Mucosa of rectum (tissue), 2 donors: ENCODE data around the gene CCL28.
"Not testable (repeated sequence)": the region's sequence is repeated elsewhere in the genome, so short reads cannot be mapped to it uniquely, and the experiment has no call there.

Experiments
- H3K27ac ChIP-seq, 2 donors: one replicate each; pipeline ENCODE4 v1.7.0; 2013; ENCODE audit warnings: inconsistent platforms in 2 of 2, low read depth in 2 of 2, low read length in 2 of 2
- H3K27me3 ChIP-seq, 2 donors: one replicate each; pipeline ENCODE4 v1.7.0; 2013; ENCODE audit warnings: low read length in 2 of 2; ENCODE audit not compliant: control insufficient read depth in 2 of 2, insufficient read depth in 2 of 2
- H3K36me3 ChIP-seq, 2 donors: one replicate each; pipeline ENCODE4 v1.7.0; 2013; ENCODE audit warnings: low read length in 2 of 2; ENCODE audit not compliant: control insufficient read depth in 2 of 2, insufficient read depth in 2 of 2
- H3K4me1 ChIP-seq, 2 donors: one replicate each; pipeline ENCODE4 v1.7.0; 2013; ENCODE audit warnings: low read length in 2 of 2, mild to moderate bottlenecking in 1 of 2; ENCODE audit not compliant: control insufficient read depth in 2 of 2, insufficient read depth in 2 of 2
- H3K4me3 ChIP-seq, 2 donors: one replicate each; pipeline ENCODE4 v1.7.0; 2013; ENCODE audit warnings: low read length in 2 of 2
- H3K9ac ChIP-seq, 2 donors: one replicate each; pipeline ENCODE4 v1.7.0; 2013; ENCODE audit warnings: low read length in 2 of 2, low read depth in 1 of 2, mild to moderate bottlenecking in 1 of 2
- H3K9me3 ChIP-seq, 2 donors: one replicate each; pipeline ENCODE4 v1.7.0; 2013; ENCODE audit warnings: low read length in 2 of 2; ENCODE audit not compliant: control insufficient read depth in 2 of 2
- donor health status: healthy.
- donor health status: Normal muscosa, but diverticular disease.

Gene CCL28

DNA sequence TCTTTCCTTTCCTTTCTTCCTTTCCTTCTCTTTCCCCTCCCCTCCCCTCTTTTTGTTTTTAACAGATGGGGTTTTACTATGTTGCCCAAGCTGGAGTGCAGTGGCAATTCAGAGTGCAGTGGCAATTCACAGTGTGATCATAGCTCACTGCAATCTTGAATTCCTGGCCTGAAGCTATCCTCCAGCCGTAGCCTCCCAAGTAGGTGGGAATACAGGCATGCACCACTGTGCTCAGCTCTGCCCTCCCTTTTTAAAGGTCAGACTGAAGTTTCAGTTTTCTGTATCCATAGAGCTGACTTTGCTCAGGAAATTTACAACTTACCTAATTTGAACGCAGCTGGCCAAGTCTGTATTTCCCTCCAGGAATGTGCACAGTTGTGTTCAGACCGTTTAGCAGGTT, 696 bp downstream of the CCL28 start:
- H3K27me3 ChIP-seq: no peaks in the 10 kb centered on the region
- H3K4me1 ChIP-seq: peaks cover 5 to 28% of the 10 kb centered on the region in 2 donors
- peak overlapping the region; percentile 92 to 94 for H3K27ac ChIP-seq
- H3K36me3 ChIP-seq: no peaks in the 10 kb centered on the region
- H3K4me3 ChIP-seq: peak overlapping the region; percentile 68 to 80
- peak overlapping the region; percentile 74 to 75 for H3K9ac ChIP-seq
- no peaks in the 10 kb centered on the region for H3K9me3 ChIP-seq

GRCh38 chr5:43410414-43410813, 1.8 kb downstream of the CCL28 start:
- H3K27ac ChIP-seq: peak overlapping the region; percentile 92 to 94
- no peaks in the 10 kb centered on the region for H3K36me3 ChIP-seq
- peak overlapping the region; percentile 58 to 74 for H3K9ac ChIP-seq
- no peaks in the 10 kb centered on the region for H3K9me3 ChIP-seq
- peak overlapping the region; percentile 57 to 80 for H3K4me3 ChIP-seq
- H3K4me1 ChIP-seq: peaks cover 5 to 28% of the 10 kb centered on the region in 2 donors
- H3K27me3 ChIP-seq: no peaks in the 10 kb centered on the region

GRCh38 chr5:43409809-43410271, 2.4 kb downstream of the CCL28 start:
- Histone ChIP-seq H3K27me3 (no peaks in the 10 kb centered on the region), H3K9ac (peak overlapping the region; percentile 58 to 74), H3K4me1 (peaks cover 5 to 28% of the 10 kb centered on the region in 2 donors), H3K27ac (peak overlapping the region; percentile 92 to 94), H3K4me3 (peak overlapping the region; percentile 57 to 80), H3K9me3 (no peaks in the 10 kb centered on the region), H3K36me3 (no peaks in the 10 kb centered on the region)

DNA sequence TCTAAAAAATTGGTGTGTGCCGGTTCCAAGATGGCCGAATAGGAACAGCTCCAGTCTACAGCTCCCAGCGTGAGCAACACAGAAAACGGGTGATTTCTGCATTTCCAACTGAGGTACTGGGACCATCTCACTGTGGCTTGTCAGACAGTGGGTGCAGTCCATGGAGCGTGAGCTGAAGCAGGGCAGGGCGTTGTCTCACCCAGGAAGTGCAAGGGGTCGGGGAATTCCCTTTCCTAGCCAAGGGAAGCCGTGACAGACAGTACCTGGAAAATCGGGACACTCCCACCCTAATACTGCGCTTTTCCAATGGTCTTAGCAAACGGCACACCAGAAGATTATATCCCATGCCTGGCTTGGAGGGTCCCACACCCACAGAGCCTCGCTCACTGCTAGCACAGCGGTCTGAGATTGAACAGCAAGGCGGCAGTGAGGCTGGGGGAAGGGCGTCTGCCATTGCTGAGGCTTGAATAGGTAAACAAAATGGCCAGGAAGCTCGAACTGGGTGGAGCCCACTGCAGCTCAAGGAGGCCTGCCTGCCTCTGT, 9.6 kb downstream of the CCL28 start:
- H3K9ac ChIP-seq, H3K9me3 ChIP-seq, H3K27me3 ChIP-seq, H3K27ac ChIP-seq, H3K4me1 ChIP-seq, H3K36me3 ChIP-seq, H3K4me3 ChIP-seq: not testable (repeated sequence)

GRCh38 chr5:43401827-43402226, 10.4 kb downstream of the CCL28 start:
- Histone ChIP-seq H3K36me3 (peaks cover 0 to 3% of the 10 kb centered on the region in 2 donors), H3K27ac (no peak overlapping the region), H3K9me3 (no peaks in the 10 kb centered on the region), H3K4me1 (peaks cover 0 to 8% of the 10 kb centered on the region in 2 donors), H3K4me3 (no peak overlapping the region), H3K9ac (no peak overlapping the region), H3K27me3 (no peaks in the 10 kb centered on the region)

GRCh38 chr5:43400082-43400481, 12.1 kb downstream of the CCL28 start:
- peaks cover 0 to 3% of the 10 kb centered on the region in 2 donors for H3K36me3 ChIP-seq
- no peak overlapping the region for H3K27ac ChIP-seq

DNA sequence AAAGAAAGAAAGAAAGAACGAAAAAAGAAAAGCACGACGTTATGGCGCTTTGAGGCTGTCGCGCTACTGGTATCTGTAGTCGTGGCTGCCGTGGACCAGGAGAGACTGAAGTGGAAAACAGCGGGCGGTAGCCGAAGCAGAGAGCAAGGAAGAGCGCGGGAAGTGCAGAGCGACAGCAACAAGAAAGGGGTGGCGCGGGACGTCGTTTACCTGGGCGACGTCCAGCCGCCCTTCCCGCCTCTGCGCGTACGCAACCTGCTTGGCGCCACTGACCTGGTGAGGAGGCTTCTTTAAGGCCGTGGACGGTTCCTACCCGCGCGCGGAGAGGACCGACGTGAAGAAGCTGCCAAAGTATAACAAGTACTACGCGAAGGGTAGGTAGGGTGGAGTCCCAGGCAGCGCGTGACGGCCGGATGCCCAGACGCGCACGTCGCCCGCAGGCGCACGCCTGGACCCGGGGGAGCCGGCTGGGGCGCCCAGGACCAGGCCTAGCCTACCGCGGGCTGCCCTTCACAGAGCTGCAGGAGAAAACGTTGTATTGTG, 15.4 kb downstream of the CCL28 start:
- Histone ChIP-seq H3K27me3 (no peaks in the 10 kb centered on the region), H3K27ac (peak overlapping the region; percentile 67 to 68), H3K36me3 (peaks cover 0 to under 1% of the 10 kb centered on the region in 2 donors), H3K4me3 (peak overlapping the region; percentile 72 to 78), H3K9me3 (no peaks in the 10 kb centered on the region), H3K4me1 (peaks cover 0 to 11% of the 10 kb centered on the region in 2 donors), H3K9ac (peak overlapping the region; percentile 67 to 70)

More at GRCh38 chr5:43400082-43400481, 12.1 kb downstream of the CCL28 start:
- no peaks in the 10 kb centered on the region for H3K9me3 ChIP-seq
- peaks cover 0 to 11% of the 10 kb centered on the region in 2 donors for H3K4me1 ChIP-seq
- no peak overlapping the region for H3K4me3 ChIP-seq
- H3K9ac ChIP-seq: no peak overlapping the region
- H3K27me3 ChIP-seq: no peaks in the 10 kb centered on the region

DNA sequence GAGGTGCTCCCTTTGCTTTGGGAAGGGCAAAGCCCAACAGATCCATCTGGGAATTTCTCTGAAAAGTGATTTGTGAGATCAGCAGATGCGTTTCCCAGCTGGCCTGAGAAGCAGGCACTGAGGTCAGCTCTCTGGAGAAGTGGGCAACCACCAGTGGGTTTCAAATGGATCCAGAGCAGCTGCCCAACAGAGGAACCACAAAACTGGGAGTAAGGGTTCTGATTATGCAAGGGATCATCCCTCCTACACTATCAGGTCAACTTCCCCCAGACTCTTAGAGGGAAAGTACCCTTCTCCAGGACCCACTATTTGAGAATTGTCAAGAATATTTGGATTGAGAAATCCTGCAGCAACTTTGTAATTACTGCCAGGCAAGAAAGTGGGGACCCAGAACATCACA, 21.7 kb downstream of the CCL28 start:
- no peaks in the 10 kb centered on the region for H3K4me1 ChIP-seq
- no peaks in the 10 kb centered on the region for H3K9me3 ChIP-seq
- H3K27me3 ChIP-seq: no peaks in the 10 kb centered on the region
- H3K9ac ChIP-seq: no peak overlapping the region
- H3K36me3 ChIP-seq: peaks cover 8 to 17% of the 10 kb centered on the region in 2 donors
- no peak overlapping the region for H3K27ac ChIP-seq
- no peak overlapping the region for H3K4me3 ChIP-seq

DNA sequence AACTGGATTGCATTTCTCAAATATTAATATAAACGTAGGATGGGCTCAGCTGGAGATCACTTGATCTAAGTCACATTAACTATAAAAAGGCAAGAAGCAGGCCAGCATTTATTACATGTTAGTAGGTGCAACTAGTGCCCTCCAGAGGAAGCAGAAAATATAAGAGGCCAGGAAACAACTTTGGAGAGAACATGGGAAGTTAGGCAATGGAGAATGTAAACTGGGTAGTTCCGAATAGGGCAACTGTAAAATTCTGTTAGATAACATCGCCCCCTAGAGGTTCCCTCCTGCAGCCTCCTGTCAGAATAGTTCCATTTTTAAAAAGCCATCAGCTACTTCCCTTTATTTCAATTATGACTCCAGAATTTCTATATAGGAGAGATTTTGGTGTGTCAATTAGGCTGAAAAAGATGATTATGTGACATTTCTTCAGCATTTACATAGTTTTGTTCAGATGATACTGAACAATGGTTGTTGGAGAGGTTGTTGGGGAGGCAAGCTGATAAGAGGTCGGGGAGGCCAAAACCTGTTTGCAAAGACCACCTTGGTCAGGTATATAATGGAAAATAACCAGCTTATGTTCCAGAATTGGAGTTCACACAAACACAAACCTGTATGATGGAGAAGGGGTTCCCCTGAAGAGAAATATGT, 22.4 kb downstream of the CCL28 start:
- peaks cover 8 to 17% of the 10 kb centered on the region in 2 donors for H3K36me3 ChIP-seq
- no peak overlapping the region for H3K4me3 ChIP-seq
- H3K4me1 ChIP-seq: no peaks in the 10 kb centered on the region
- H3K9ac ChIP-seq: no peak overlapping the region
- H3K27ac ChIP-seq: no peak overlapping the region
- no peaks in the 10 kb centered on the region for H3K9me3 ChIP-seq
- H3K27me3 ChIP-seq: no peaks in the 10 kb centered on the region

GRCh38 chr5:43386960-43387362, 25.2 kb downstream of the CCL28 start:
- Histone ChIP-seq H3K27ac (no peak overlapping the region), H3K9ac (no peak overlapping the region), H3K9me3 (no peaks in the 10 kb centered on the region), H3K4me1 (no peaks in the 10 kb centered on the region), H3K27me3 (no peaks in the 10 kb centered on the region), H3K4me3 (no peak overlapping the region), H3K36me3 (peaks cover 16 to 17% of the 10 kb centered on the region in 2 donors)
